Endothelial cell of umbilical vein (primary cell): ENCODE results near the gene APCDD1L.

Experiments
- JUN ChIP-seq: IDR thresholded peaks from 2 replicates; pipeline ENCODE4 v1.6.1; 2011; ENCODE audit warnings: borderline replicate concordance, low read depth; ENCODE audit not compliant: insufficient read length, insufficient read depth
- MAX ChIP-seq: IDR thresholded peaks from 2 replicates; pipeline ENCODE4 v1.6.1; 2011; ENCODE audit not compliant: insufficient read depth, insufficient read length
- MYC ChIP-seq: IDR thresholded peaks from one replicate; pipeline ENCODE4 v1.6.1; 2011; ENCODE audit warnings: mild to moderate bottlenecking, low read depth, low read length
- POLR2A ChIP-seq: IDR thresholded peaks from 2 replicates; pipeline ENCODE4 v1.6.1; 2012; ENCODE audit warnings: low read depth, mild to moderate bottlenecking, control low read depth, low read length
- POLR2AphosphoS5 ChIP-seq: IDR thresholded peaks from 2 replicates; pipeline ENCODE4 v1.6.1; 2012; ENCODE audit warnings: low read depth, mild to moderate bottlenecking, control low read depth, low read length, moderate library complexity; ENCODE audit not compliant: insufficient read depth
- TF ChIP-seq, protein P1 (sequence below), 2 donors: IDR thresholded peaks; 1 replicate in 1 of 2; 2 replicates in 1 of 2; pipeline ENCODE4 v1.5.1; 2011; ENCODE audit warnings: low read length in 2 of 2, mild to moderate bottlenecking in 2 of 2, moderate library complexity in 2 of 2, control low read depth in 1 of 2, inconsistent platforms in 1 of 2, low read depth in 1 of 2; ENCODE audit not compliant: insufficient read depth in 1 of 2; ENCODE audit errors: extremely low read depth in 1 of 2

DNA sequence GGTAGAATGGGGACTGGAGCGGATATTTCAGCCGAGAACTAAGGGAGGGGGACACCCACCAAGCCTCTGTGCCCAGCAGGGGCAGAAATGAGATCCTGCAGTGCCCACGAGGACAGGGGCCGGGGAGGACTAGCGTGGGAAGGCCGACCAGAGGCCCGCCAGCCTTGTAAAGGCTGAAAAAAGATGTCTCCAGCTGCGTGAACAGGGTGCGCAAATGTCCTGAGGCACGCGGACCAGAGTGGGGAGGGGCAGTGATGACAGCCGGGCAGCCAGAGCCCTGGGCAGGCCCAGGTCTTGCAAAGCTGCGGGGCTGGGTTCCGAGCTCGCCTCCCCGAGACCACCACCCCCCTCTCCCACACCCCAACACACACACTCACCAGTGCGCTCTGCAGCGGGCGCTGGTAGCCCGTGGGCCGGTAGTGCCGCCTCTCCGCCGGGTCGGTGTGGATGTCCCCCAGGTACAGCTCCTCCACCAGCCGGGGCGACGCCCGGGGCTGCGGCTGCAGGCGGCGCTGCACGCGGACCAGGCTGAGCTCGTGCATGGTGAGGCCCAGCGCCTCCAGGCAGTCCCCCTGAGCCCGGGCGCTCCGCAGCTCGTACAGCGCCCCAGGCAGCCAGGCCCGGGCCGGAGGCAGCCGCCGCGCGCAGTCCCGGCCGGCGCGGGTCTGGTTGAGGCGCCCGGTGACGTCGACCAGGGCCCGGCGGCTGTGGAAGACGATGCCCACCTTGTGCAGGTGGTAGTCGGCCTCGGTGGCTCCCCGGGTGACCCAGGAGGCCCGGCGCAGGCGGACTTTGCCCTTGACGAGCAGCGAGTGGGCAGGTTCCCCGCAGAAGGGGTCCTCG, 48.2 kb downstream of the APCDD1L start:
- TF ChIP-seq, protein P1, sequence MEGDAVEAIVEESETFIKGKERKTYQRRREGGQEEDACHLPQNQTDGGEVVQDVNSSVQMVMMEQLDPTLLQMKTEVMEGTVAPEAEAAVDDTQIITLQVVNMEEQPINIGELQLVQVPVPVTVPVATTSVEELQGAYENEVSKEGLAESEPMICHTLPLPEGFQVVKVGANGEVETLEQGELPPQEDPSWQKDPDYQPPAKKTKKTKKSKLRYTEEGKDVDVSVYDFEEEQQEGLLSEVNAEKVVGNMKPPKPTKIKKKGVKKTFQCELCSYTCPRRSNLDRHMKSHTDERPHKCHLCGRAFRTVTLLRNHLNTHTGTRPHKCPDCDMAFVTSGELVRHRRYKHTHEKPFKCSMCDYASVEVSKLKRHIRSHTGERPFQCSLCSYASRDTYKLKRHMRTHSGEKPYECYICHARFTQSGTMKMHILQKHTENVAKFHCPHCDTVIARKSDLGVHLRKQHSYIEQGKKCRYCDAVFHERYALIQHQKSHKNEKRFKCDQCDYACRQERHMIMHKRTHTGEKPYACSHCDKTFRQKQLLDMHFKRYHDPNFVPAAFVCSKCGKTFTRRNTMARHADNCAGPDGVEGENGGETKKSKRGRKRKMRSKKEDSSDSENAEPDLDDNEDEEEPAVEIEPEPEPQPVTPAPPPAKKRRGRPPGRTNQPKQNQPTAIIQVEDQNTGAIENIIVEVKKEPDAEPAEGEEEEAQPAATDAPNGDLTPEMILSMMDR (IDR thresholded peaks at IDR 0.05; ENCODE audit: extremely low read depth in 1 of 2, insufficient read depth in 1 of 2, low read depth in 1 of 2, low read length in 2 of 2) = no peak
- TF ChIP-seq POLR2A (no peak), MYC (no peak), MAX (no peak), JUN (no peak), POLR2AphosphoS5 (no peak)
